ENCODE measurements around the gene PEPD.
A peak's percentile ranks its signal among the peaks of the same experiment; 100 is the strongest.
"Not testable (repeated sequence)": the region's sequence is repeated elsewhere in the genome, so short reads cannot be mapped to it uniquely, and the experiment has no call there.

The PEPD gene

GRCh38 chr19:33497131-33497777 is 24.3 kb downstream of the PEPD start:
- Mint-ChIP-seq H3K27me3 (no peaks in the 10 kb centered on the region), H3K4me1 (ENCODE audit: low read depth in 2 of 2) (peaks cover 1 to 9% of the 10 kb centered on the region in 2 donors), H3K4me3 (no peak overlapping the region), H3K9me3 (no peaks in the 10 kb centered on the region), H3K27ac (no peak overlapping the region), H3K36me3 (ENCODE audit: insufficient read depth) (peaks cover 18% of the 10 kb centered on the region)
- DNase-seq, result no peak
- ATAC-seq (replicated peaks), result no peak

- ATAC-seq (replicated peaks) (no peak), DNase-seq (no peak)
- peaks cover 1 to 9% of the 10 kb centered on the region in 2 donors for H3K4me1 Mint-ChIP-seq (ENCODE audit: low read depth in 2 of 2)
- no peaks in the 10 kb centered on the region for H3K9me3 Mint-ChIP-seq
- peaks cover 18% of the 10 kb centered on the region for H3K36me3 Mint-ChIP-seq (ENCODE audit: insufficient read depth)
- H3K27ac Mint-ChIP-seq, result no peak overlapping the region
- no peaks in the 10 kb centered on the region for H3K27me3 Mint-ChIP-seq
- no peak overlapping the region for H3K4me3 Mint-ChIP-seq
Measured at GRCh38 chr19:33496038-33496895, 25.3 kb downstream of the PEPD start.

GRCh38 chr19:33493401-33494275 is 28.0 kb downstream of the PEPD start:
- ATAC-seq (replicated peaks) (no peak), DNase-seq (no peak)
- peak overlapping the region in 1 of 2 donors; percentile 32 for H3K27ac Mint-ChIP-seq
- peaks cover 8% of the 10 kb centered on the region for H3K36me3 Mint-ChIP-seq (ENCODE audit: insufficient read depth)
- H3K4me3 Mint-ChIP-seq, result no peak overlapping the region
- H3K9me3 Mint-ChIP-seq, result no peaks in the 10 kb centered on the region
- peaks cover 1 to 9% of the 10 kb centered on the region in 2 donors for H3K4me1 Mint-ChIP-seq (ENCODE audit: low read depth in 2 of 2)
- H3K27me3 Mint-ChIP-seq, result no peaks in the 10 kb centered on the region

GRCh38 chr19:33492951-33493350 is 28.6 kb downstream of the PEPD start:
- Mint-ChIP-seq H3K9me3 (no peaks in the 10 kb centered on the region), H3K27ac (peak overlapping the region in 1 of 2 donors; percentile 17), H3K36me3 (ENCODE audit: insufficient read depth) (peaks cover 3% of the 10 kb centered on the region), H3K4me1 (ENCODE audit: low read depth in 2 of 2) (peaks cover 1 to 9% of the 10 kb centered on the region in 2 donors), H3K4me3 (no peak overlapping the region), H3K27me3 (no peaks in the 10 kb centered on the region)
- ATAC-seq (replicated peaks) (no peak), DNase-seq (no peak)

- H3K27me3 Mint-ChIP-seq, result no peaks in the 10 kb centered on the region
- H3K9me3 Mint-ChIP-seq, result no peaks in the 10 kb centered on the region
- H3K4me3 Mint-ChIP-seq, result no peak overlapping the region
- ATAC-seq (replicated peaks) (no peak), DNase-seq (no peak)
- peaks cover 1 to 9% of the 10 kb centered on the region in 2 donors for H3K4me1 Mint-ChIP-seq (ENCODE audit: low read depth in 2 of 2)
- H3K27ac Mint-ChIP-seq, result no peak overlapping the region
- H3K36me3 Mint-ChIP-seq (ENCODE audit: insufficient read depth), result peaks cover 3% of the 10 kb centered on the region
Measured at GRCh38 chr19:33492090-33492489, 29.5 kb downstream of the PEPD start.

GRCh38 chr19:33490596-33490995 is 31.0 kb downstream of the PEPD start:
- ATAC-seq (replicated peaks), result not testable (repeated sequence)

GRCh38 chr19:33490041-33490451 is 31.5 kb downstream of the PEPD start:
- H3K4me1 Mint-ChIP-seq (ENCODE audit: low read depth in 2 of 2), result peaks cover 1 to 9% of the 10 kb centered on the region in 2 donors
- DNase-seq, result no peak
- H3K4me3 Mint-ChIP-seq, result no peak overlapping the region
- no peaks in the 10 kb centered on the region for H3K27me3 Mint-ChIP-seq
- no peak for ATAC-seq (replicated peaks)
- peaks cover 3% of the 10 kb centered on the region for H3K36me3 Mint-ChIP-seq (ENCODE audit: insufficient read depth)
- no peaks in the 10 kb centered on the region for H3K9me3 Mint-ChIP-seq
- H3K27ac Mint-ChIP-seq, result no peak overlapping the region

More at GRCh38 chr19:33490596-33490995, 31.0 kb downstream of the PEPD start:
- not testable (repeated sequence) for H3K36me3 Mint-ChIP-seq (ENCODE audit: insufficient read depth); DNase-seq; H3K4me1 Mint-ChIP-seq (ENCODE audit: low read depth in 2 of 2); H3K4me3 Mint-ChIP-seq; H3K27me3 Mint-ChIP-seq; H3K9me3 Mint-ChIP-seq
- H3K27ac Mint-ChIP-seq, result peak overlapping the region; percentile 9 to 54

- Mint-ChIP-seq H3K27ac (peak overlapping the region in 1 of 2 donors; percentile 66), H3K4me3 (no peak overlapping the region), H3K4me1 (ENCODE audit: low read depth in 2 of 2) (peaks cover 0 to 2% of the 10 kb centered on the region in 2 donors), H3K9me3 (no peaks in the 10 kb centered on the region), H3K27me3 (no peaks in the 10 kb centered on the region), H3K36me3 (ENCODE audit: insufficient read depth) (peaks cover 3% of the 10 kb centered on the region)
- DNase-seq (no peak), ATAC-seq (replicated peaks) (no peak)
Measured at GRCh38 chr19:33488826-33489225, 32.8 kb downstream of the PEPD start.

- ATAC-seq (replicated peaks), result no peak
- no peak for DNase-seq
- Mint-ChIP-seq H3K4me3 (no peak overlapping the region), H3K36me3 (ENCODE audit: insufficient read depth) (peaks cover 3% of the 10 kb centered on the region), H3K27me3 (no peaks in the 10 kb centered on the region), H3K9me3 (no peaks in the 10 kb centered on the region), H3K27ac (no peak overlapping the region), H3K4me1 (ENCODE audit: low read depth in 2 of 2) (peaks cover 0 to 2% of the 10 kb centered on the region in 2 donors)
Measured at GRCh38 chr19:33487901-33488800, 33.4 kb downstream of the PEPD start.

- ATAC-seq (replicated peaks) (no peak), DNase-seq (no peak)
- Mint-ChIP-seq H3K27ac (no peak overlapping the region), H3K27me3 (no peaks in the 10 kb centered on the region), H3K36me3 (ENCODE audit: insufficient read depth) (no peaks in the 10 kb centered on the region), H3K4me1 (ENCODE audit: low read depth in 2 of 2) (peaks cover 0 to 2% of the 10 kb centered on the region in 2 donors), H3K9me3 (peaks cover 0 to 1% of the 10 kb centered on the region in 2 donors), H3K4me3 (no peak overlapping the region)
Measured at GRCh38 chr19:33486936-33487811, 34.4 kb downstream of the PEPD start.

- H3K27me3 Mint-ChIP-seq, result no peaks in the 10 kb centered on the region
- DNase-seq (no peak), ATAC-seq (replicated peaks) (no peak)
- H3K9me3 Mint-ChIP-seq, result peaks cover 0 to 1% of the 10 kb centered on the region in 2 donors
- H3K36me3 Mint-ChIP-seq (ENCODE audit: insufficient read depth), result peaks cover 5% of the 10 kb centered on the region
- no peak overlapping the region for H3K27ac Mint-ChIP-seq
- H3K4me3 Mint-ChIP-seq, result no peak overlapping the region
- H3K4me1 Mint-ChIP-seq (ENCODE audit: low read depth in 2 of 2), result peaks cover 0 to 2% of the 10 kb centered on the region in 2 donors
Measured at GRCh38 chr19:33486407-33486806, 35.2 kb downstream of the PEPD start.
